HTR-8/SVneo (cell line): ENCODE data around the gene CAMKMT.

Experiments
- DNase-seq: peaks from one replicate; pipeline ENCODE4 v3.0.0; 2011; ENCODE audit warnings: low spot score, mixed read lengths; ENCODE audit not compliant: insufficient read length
- FAIRE-seq: peaks from 2 replicates; lab custom pipeline; 2011; peaks lifted over from hg19 to GRCh38; lab: Jason Lieb, UNC

The CAMKMT gene

GRCh38 chr2:44778221-44778654 lies 416.5 kb downstream of the CAMKMT start:
- FAIRE-seq = no peak

GRCh38 chr2:44778671-44779476 lies 417.1 kb downstream of the CAMKMT start:
- no peak for FAIRE-seq

More at GRCh38 chr2:44778221-44778654, 416.5 kb downstream of the CAMKMT start:
- no peak for DNase-seq

GRCh38 chr2:44779793-44780192 lies 418.0 kb downstream of the CAMKMT start:
- FAIRE-seq = no peak
- no peak for DNase-seq

More at GRCh38 chr2:44778671-44779476, 417.1 kb downstream of the CAMKMT start:
- no peak for DNase-seq

- no peak for DNase-seq
- FAIRE-seq = no peak
Measured at GRCh38 chr2:44780406-44780805, 418.7 kb downstream of the CAMKMT start.

- DNase-seq (no peak), FAIRE-seq (no peak)
Measured at GRCh38 chr2:44785433-44785832, 423.7 kb downstream of the CAMKMT start.

GRCh38 chr2:44786045-44786816 lies 424.5 kb downstream of the CAMKMT start:
- DNase-seq = no peak
- FAIRE-seq = no peak

- no peak for DNase-seq
- FAIRE-seq = no peak
Measured at GRCh38 chr2:44786817-44787214, 425.1 kb downstream of the CAMKMT start.

GRCh38 chr2:44787663-44788062 lies 425.9 kb downstream of the CAMKMT start:
- FAIRE-seq (no peak), DNase-seq (no peak)

- DNase-seq (no peak), FAIRE-seq (no peak)
Measured at GRCh38 chr2:44789446-44789845, 427.7 kb downstream of the CAMKMT start.

GRCh38 chr2:44789971-44790721 lies 428.4 kb downstream of the CAMKMT start:
- DNase-seq = no peak
- FAIRE-seq = no peak

- DNase-seq = peak; percentile 32
Measured at GRCh38 chr2:44793322-44793870, 431.6 kb downstream of the CAMKMT start.

GRCh38 chr2:44796771-44797170 lies 435.0 kb downstream of the CAMKMT start:
- DNase-seq (no peak), FAIRE-seq (no peak)

More at GRCh38 chr2:44793322-44793870, 431.6 kb downstream of the CAMKMT start:
- FAIRE-seq = no peak

- no peak for DNase-seq
- FAIRE-seq = no peak
Measured at GRCh38 chr2:44798139-44798659, 436.5 kb downstream of the CAMKMT start.

- DNase-seq (no peak), FAIRE-seq (no peak)
Measured at GRCh38 chr2:44799105-44799504, 437.4 kb downstream of the CAMKMT start.

- FAIRE-seq = no peak
- DNase-seq = no peak
Measured at GRCh38 chr2:44799754-44800153, 438.0 kb downstream of the CAMKMT start.

- FAIRE-seq (no peak), DNase-seq (no peak)
Measured at GRCh38 chr2:44801289-44801840, 439.6 kb downstream of the CAMKMT start.

- no peak for DNase-seq
- no peak for FAIRE-seq
Measured at GRCh38 chr2:44801841-44802776, 440.4 kb downstream of the CAMKMT start.

- FAIRE-seq (no peak), DNase-seq (no peak)
Measured at GRCh38 chr2:44802777-44803424, 441.2 kb downstream of the CAMKMT start.
